NCI-H2196 (cell line): ENCODE data around the gene DIPK1B.
A peak's percentile ranks its signal among the peaks of the same experiment; 100 is the strongest.
"Not testable (repeated sequence)": the region's sequence is repeated elsewhere in the genome, so short reads cannot be mapped to it uniquely, and the experiment has no call there.

ENCODE experiments used
- DNase-seq: peaks from one replicate; lab custom pipeline; 2025; ENCODE audit not compliant: unreplicated experiment; lab: John Stamatoyannopoulos, UW

Gene DIPK1B

GRCh38 chr9:136762915-136763648 lies 50.7 kb downstream of the DIPK1B start:
- no peak for DNase-seq

- no peak for DNase-seq
Observed at GRCh38 chr9:136763649-136764035, 51.3 kb downstream of the DIPK1B start.

GRCh38 chr9:136764301-136764891 lies 52.0 kb downstream of the DIPK1B start, which contains the start of gene LCN15:
TSS of gene LCN15 (minus strand) at chr9:136764518. CDS start at chr9:136764488, 30 bp downstream.
- DNase-seq, result peak; percentile 26

DNA sequence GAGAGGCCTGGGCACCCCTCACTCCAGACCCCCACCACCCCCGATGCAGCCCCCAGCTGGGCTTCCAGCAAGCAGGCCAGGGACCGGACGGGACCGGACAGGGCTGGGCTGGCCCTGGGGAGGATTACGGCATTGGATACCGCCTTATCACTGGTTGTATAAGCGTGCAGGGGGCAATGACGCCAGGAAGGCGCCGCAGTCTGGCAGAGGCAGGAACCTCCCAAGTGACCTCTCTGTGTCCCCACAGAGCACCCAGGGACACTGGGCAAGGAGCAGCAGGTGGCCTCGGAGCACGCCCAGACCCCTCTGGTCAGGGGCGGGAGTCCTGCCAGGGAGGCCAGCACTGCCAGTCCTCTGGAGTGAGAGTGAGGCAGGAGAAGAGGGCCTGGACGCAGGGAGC lies 52.7 kb downstream of the DIPK1B start:
- no peak for DNase-seq

GRCh38 chr9:136765745-136766409 lies 53.5 kb downstream of the DIPK1B start:
- not testable (repeated sequence) for DNase-seq

- DNase-seq, result peak; percentile 78
Observed at GRCh38 chr9:136766410-136767120, 54.2 kb downstream of the DIPK1B start.

- peak; percentile 23 for DNase-seq
Observed at GRCh38 chr9:136769710-136770191, 57.4 kb downstream of the DIPK1B start.

GRCh38 chr9:136771907-136772415 lies 59.6 kb downstream of the DIPK1B start:
- DNase-seq, result no peak

DNA sequence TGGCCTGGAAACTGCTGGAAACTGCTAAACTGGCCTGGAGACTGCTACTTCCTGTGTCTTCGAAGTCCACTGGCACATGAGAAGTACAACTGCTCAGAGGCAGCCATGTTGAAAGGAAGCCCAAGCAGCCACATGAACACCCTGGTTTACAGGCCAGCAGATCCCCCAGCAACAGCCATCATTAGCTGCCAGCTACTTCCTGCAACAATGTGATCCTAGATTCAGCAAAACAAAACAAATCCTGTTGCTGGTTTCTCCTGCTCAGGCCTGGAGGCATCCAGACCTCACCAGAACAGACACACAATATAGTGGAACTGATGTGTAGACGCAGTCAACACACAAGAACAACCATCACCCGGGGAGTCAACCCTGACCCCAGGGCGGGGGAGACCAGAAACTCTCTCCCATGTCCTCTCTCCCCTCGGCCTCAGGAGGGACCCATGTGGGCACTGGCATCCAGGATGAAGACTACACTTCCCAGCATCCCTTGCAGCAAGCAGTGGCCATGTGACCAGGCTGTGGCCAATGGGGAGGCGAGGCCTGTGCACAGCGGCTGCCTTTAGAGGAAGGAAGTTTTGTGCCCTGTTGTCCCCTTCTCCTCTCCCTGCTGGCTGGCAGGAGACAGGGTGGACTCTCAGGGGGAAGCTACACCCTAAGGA lies 61.1 kb downstream of the DIPK1B start:
- DNase-seq, result no peak
